Adrenal gland (tissue), 5 donors: Measurements from ENCODE around the gene GAL.

Experiments used
- CTCF ChIP-seq, 6 experiments: fragments of 450-650 bp in 4 of 6; fragments of 200-600 bp in 2 of 6; sonication (generic) in 1 of 6; IDR thresholded peaks; 1 replicate in 5 of 6; 2 replicates in 1 of 6; pipeline versions ENCODE4 v1.5.1 to v1.8.0; 2016 to 2021; ENCODE audit warnings: antibody characterized with exemption in 6 of 6, mild to moderate bottlenecking in 2 of 6, moderate library complexity in 1 of 6
- POLR2A ChIP-seq, 2 donors: fragments of 450-650 bp; IDR thresholded peaks; one replicate each; pipeline ENCODE4 v1.6.1; 2017; ENCODE audit warnings: antibody characterized with exemption in 2 of 2, mild to moderate bottlenecking in 2 of 2, moderate library complexity in 1 of 2
- donor health status: DM: no; HTN: no; CAD: no.

GRCh38 chr11:68666849-68667248 is 17.5 kb upstream of the GAL start:
- TF ChIP-seq CTCF (IDR thresholded peaks at IDR 0.05) (no peak), POLR2A (IDR thresholded peaks at IDR 0.05) (no peak)
